GM19035 (cell line): ENCODE results near the gene PATJ.

ENCODE experiments used
- ATAC-seq: cut with Tn5 transposase; IDR thresholded peaks from one replicate; pipeline ENCODE4 v1.9.1; 2021; ENCODE audit not compliant: unreplicated experiment

PATJ gene

GRCh38 chr1:61976566-61976965, 234.3 kb downstream of the PATJ start:
- ATAC-seq = no peak

GRCh38 chr1:61978796-61979195, 236.5 kb downstream of the PATJ start:
- no peak for ATAC-seq

GRCh38 chr1:61979729-61980128, 237.4 kb downstream of the PATJ start:
- no peak for ATAC-seq

GRCh38 chr1:61980561-61980960, 238.3 kb downstream of the PATJ start:
- ATAC-seq = no peak

- ATAC-seq = no peak
Observed at GRCh38 chr1:61981870-61982660, 239.8 kb downstream of the PATJ start.

- no peak for ATAC-seq
Observed at GRCh38 chr1:61983236-61983635, 241.0 kb downstream of the PATJ start.

- ATAC-seq = no peak
Observed at GRCh38 chr1:61992257-61992656, 250.0 kb downstream of the PATJ start.

GRCh38 chr1:61993331-61993961, 251.2 kb downstream of the PATJ start:
- ATAC-seq = no peak

GRCh38 chr1:61995641-61996040, 253.4 kb downstream of the PATJ start:
- ATAC-seq = no peak

GRCh38 chr1:61997123-61997522, 254.8 kb downstream of the PATJ start:
- ATAC-seq = no peak

- ATAC-seq = no peak
Observed at GRCh38 chr1:62003777-62004176, 261.5 kb downstream of the PATJ start.

GRCh38 chr1:62006690-62007089, 264.4 kb downstream of the PATJ start:
- ATAC-seq = no peak

- ATAC-seq = no peak
Observed at GRCh38 chr1:62011006-62011405, 268.7 kb downstream of the PATJ start.

GRCh38 chr1:62012095-62012494, 269.8 kb downstream of the PATJ start:
- no peak for ATAC-seq

- no peak for ATAC-seq
Observed at GRCh38 chr1:62012836-62013235, 270.6 kb downstream of the PATJ start.

- no peak for ATAC-seq
Observed at GRCh38 chr1:62013264-62013663, 271.0 kb downstream of the PATJ start.

- ATAC-seq = no peak
Observed at GRCh38 chr1:62022382-62022983, 280.2 kb downstream of the PATJ start.

GRCh38 chr1:62024690-62025089, 282.4 kb downstream of the PATJ start:
- no peak for ATAC-seq

- no peak for ATAC-seq
Observed at GRCh38 chr1:62025154-62025553, 282.9 kb downstream of the PATJ start.

- no peak for ATAC-seq
Observed at GRCh38 chr1:62025892-62026291, 283.6 kb downstream of the PATJ start.

- no peak for ATAC-seq
Observed at GRCh38 chr1:62029704-62030103, 287.4 kb downstream of the PATJ start.

- ATAC-seq = no peak
Observed at GRCh38 chr1:62034790-62035189, 292.5 kb downstream of the PATJ start.
